Fibroblast of peridontal ligament (primary cell): ENCODE data around the gene DHRS4.
A peak's percentile ranks its signal among the peaks of the same experiment; 100 is the strongest.

Experiments
- DNase-seq: peaks from one replicate; pipeline ENCODE4 v3.0.0-alpha.2; 2010; ENCODE audit errors: extremely low read depth

Gene DHRS4

DNA sequence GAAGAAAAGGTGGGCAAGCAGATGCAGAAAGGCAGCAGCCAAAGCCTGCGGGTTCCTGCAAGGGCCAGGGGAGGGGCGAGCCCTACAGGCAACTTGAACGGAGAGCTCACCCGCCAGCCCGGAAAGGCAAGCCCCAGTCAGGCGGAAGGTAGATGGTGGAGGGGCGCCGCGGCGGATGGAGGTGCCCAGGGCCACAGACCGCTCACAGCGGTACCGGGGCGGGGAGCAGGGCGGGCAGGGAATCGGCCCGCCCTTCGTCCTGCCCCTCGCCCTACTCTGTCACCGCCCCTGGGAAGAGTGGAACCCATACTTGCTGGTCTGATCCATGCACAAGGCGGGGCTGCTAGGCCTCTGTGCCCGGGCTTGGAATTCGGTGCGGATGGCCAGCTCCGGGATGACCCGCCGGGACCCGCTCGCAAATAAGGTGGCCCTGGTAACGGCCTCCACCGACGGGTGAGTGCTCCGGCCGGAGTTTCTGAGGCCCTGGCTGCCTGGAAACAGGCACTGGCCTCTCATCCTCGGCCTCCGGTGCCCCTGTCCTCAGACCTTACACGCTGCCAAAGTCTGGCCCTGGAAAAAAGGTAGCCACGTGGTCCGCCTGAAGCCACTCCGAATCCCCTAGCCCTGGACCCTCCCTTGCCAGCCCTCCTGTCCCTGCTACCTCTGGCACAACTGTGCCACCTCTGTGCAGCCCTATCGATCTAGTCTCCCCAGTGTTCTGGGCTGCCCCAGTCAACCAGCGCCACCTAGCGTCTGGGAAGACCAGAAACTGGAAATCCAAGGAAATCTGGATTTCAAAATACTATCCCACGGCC is at the start of gene DHRS4:
Gene DHRS4 (plus strand): TSS at position 307 of the 815 bp plus-strand sequence. CDS start 19 bp downstream, at position 326.
- peak; percentile 78 for DNase-seq

DNA sequence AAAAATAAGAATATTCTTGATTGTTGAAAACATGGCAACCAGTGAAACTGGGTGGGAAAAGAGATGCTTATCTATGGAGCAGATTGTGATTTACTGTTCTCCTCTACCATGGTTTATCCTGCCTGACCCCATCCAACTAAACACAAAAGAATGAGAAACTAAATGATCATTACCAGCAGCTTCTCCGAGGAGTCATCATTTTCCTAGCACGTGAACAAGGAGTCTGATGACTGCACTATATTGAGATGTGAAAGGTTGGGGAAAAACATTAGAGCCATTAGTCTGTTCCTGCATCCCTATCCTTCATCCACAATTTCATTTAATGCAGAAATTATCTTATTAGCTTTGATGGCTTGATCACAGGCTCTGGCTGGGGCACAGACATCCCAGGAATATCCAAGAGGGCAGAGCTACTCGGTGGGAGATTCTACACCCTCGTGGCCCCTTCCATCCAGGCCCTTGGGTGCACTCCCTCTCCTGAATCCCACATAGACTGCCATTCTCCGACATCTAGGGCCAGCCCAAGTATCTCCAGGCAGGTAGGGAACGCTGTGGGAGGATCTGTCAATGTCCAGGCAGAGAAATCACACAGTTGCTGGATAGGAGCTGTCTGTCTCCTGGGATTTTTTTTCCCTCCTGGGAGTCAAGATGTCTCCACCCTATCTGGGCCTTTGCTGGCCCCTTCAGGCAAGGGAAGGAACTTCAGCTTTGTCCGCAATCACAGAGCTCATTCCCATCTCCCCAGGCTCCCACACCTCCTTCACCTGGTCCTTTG is 43.3 kb upstream of the DHRS4 start:
- peak; percentile 36 for DNase-seq

DNA sequence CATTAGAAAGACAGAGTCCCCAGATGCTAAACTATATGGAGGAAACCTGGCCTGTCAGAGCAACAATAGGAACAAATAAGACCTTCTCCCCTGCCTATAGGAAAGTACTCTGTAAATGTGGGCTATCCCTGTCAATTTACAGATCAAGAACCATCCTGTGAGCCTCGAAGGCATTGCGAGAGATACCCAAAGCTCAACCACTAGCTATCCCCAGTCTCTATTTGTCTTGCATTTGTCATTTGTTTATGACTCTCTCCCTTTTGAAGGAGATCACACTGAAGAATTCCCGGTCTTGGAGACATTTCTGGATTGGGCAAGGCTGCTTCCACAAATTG is 42.7 kb upstream of the DHRS4 start:
- DNase-seq: no peak

DNA sequence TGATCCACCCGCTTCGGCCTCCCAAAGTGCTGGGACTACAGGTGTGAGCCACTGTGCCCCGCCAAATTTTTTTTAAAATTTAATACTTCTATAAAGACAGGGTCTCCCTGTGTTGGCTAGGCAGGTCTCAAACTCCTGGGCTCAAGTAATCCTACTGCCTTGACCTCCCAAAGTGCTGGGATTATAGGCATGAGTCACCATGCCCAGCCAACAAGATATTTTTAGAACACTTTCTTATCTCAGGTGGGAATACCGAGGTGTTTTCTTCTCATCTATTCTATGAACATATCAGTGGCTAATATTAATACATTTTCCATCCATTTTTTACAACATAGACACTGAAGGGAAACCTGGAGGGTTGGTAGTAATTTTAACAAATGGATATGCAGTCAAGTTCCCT is 38.0 kb upstream of the DHRS4 start:
- no peak for DNase-seq

DNA sequence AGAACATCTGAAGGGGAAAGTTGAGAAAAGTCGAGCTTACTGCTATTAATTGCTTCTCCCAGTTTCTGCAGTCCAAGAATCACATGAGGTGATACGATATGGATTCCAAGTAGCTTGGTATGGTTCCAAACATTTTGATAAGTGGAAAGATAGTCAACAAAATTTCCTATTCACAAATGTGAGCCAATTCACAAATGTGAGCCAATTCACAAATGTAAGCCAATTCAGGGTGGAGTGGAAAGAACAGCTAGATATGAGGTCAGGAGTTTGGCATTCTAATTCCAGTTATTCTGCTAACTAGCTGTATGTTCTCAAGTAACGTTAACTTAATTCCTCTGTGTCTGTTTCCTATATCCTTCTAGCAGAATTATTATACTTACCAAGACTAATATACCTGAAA is 37.6 kb upstream of the DHRS4 start:
- DNase-seq: peak; percentile 11

DNA sequence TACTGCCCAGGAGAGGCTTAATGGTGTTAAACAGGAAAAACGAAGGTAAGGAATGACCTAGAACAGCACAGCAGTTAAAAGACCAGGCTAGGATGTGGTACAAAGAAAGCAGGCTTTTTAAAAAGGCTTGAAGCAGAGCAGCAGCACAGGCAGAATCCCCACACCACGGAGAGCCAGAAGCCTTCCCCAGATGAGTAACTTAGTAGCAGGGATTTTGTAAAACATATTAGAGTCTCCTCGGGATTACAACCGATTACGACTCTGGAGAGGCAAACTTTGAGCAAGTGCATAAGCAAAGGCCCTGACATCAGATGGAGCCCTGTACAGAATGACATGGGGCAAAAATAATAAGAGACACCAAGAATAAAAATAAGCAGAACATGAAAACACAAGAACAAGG is 37.1 kb upstream of the DHRS4 start:
- no peak for DNase-seq

DNA sequence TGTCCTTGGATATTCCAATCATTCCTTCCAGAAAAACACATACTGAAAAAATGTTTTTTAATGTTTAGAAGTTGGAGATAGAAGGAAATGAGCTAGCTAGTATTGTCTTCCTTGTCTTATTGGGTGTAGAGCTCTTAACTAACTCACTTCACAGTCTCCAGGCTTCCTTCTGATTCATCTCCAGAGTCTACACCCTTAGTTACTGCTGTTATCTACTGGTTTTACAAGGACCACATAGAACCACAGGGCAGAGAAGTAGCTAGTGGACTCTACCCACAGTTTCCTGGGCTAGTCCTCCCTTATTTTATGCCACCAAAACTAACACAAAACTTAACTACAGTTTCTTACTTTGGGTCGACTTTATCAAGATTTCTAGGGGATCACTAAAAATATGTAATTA is 31.0 kb upstream of the DHRS4 start:
- DNase-seq: no peak

DNA sequence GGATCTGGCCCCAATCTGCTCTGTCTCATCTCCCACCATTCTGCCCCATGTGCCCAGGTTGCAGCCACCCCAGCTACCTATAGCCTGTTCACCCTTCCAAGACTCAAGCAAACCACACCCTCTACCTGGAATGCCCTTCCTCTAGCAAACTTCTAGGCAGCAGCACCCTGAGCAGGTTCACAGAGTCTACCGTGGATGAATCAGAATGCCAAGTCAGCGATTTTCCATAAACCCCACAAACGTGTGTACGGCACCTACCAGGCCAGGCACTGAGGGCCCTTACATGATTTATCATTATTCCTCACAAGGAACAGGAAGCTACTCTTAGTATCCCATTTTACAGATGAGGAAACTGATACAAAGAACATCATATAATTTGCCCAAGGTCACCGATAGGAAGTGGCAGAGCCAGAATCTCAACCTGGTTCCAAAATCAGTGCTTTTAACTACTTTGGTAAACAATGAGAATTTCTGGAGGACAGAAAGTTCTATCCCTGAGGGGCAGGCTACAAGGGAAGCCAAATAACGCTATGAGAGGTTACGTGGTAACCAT is 28.0 kb upstream of the DHRS4 start:
- DNase-seq: no peak

DNA sequence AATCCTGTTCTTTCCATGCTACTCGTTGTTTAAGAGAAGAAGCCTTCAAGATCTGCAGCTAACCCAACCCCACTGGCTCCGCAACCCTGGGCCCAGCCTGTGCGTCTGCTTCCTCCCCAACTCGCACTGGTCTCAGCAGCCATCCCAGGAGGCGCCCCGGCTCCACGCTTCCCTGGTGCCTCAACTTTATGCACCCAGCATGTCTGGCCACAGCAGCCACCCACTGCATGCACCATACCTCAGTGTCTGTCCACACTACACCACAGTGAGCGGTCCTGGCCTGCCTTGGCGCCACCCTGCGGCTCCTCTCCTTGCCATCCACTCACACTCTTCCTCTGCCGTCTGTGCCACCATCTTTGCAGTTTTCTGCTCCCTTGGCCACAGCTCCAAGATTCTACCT is 27.0 kb upstream of the DHRS4 start:
- no peak for DNase-seq

DNA sequence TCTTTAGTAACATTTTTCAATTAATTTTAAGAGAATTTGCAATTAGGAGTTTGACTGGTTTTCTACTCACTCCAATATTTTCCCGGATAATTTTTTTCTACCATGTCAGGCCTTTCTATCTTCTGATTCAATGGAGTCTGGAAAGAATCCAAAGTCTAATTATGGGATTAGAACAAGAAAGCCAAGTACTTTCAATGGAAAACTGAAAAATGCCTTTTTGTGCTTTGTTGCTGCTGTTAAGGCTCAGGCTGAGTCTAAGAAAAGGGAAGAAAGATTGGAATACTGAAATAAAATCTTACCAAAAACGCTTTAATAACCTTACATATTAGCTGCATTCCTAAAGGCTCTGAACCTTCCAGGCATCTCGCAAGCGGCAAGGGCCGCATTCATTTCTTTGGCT is 24.4 kb upstream of the DHRS4 start:
- DNase-seq: no peak

DNA sequence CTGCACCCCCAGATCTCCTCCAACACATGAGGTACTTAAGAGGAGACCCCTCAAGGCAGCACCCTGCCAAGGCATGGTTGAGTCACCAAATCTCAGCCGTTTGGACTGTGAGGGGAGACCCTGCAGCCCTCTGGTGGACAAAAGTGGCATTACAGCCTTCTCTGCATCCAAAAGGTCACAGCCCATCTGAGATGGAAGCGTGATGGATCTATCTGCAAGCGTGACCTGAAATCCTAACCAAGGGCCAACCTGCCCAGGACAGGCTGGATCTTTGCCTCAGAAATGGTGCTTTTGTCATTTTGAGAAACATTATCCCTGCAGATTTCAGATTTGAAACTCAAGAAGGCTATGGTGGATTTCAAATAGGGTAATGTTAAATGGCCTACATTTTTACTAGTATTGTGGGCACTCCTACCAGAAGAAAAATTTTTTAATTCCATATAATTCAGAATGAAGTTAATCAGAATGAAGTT is 23.7 kb upstream of the DHRS4 start:
- DNase-seq: peak; percentile 73

DNA sequence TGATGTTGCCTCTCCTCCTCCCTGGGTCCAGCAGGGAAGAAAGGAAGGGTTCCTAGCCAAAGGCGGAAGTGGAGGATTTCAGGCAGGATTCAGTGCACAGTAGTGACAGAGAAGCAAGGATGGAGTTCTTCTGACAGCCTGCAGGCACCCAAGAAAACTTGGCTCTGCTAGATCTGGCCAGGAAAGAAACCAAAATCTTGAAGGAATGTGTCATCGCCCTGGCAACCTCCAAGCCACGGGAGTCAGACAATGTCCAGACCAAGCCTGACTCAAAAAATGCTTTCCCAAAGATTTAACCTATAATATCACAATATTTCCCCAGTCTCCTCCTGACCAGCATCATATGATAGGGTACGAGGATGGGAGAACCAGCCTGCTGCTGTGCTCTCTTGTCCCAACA is 22.8 kb upstream of the DHRS4 start:
- DNase-seq: peak; percentile 60

DNA sequence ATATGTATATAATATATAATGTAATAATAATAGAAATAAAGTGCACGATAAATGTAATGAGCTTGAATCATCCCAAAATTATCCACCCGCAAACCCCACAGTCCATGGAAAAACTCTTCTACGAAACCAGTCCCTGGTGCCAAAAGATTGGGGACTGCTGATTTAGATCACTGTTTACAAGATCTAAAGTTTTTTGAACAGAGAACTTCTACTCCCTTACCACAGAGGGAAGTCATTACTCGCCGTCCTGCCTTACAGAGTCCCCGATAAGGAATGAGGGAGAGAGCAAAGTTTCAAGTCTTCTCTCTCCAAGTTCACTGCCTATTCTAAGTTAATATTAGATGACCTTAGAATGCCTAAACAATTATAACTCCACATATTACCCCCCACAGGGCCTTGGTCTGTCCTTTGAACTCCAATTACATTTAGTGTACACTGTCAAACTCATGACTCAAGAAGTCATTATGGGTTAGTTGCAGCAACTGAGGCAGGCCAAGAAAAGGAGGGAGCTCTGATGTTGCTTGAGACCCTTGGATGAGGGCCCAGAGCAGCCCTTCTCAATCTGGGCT is 21.8 kb upstream of the DHRS4 start:
- DNase-seq: no peak

DNA sequence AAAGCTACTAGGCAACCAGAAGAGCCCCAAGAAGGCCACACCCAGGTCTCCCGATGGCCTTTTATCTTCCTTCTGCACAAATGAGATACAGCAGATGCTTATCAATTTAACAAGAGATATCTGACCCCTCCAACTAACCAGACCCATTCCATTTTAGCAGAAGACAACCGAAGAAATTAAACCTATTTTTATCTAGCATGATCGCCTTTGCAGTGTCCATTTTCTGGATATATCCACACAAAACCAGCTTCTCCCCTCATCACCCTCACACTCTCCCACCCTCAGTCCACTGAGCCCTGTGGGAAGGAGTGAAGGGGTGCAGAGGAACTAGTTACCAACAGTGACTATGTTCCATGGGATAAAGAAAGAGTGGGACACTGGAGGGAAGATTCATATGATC is 20.9 kb upstream of the DHRS4 start:
- no peak for DNase-seq

DNA sequence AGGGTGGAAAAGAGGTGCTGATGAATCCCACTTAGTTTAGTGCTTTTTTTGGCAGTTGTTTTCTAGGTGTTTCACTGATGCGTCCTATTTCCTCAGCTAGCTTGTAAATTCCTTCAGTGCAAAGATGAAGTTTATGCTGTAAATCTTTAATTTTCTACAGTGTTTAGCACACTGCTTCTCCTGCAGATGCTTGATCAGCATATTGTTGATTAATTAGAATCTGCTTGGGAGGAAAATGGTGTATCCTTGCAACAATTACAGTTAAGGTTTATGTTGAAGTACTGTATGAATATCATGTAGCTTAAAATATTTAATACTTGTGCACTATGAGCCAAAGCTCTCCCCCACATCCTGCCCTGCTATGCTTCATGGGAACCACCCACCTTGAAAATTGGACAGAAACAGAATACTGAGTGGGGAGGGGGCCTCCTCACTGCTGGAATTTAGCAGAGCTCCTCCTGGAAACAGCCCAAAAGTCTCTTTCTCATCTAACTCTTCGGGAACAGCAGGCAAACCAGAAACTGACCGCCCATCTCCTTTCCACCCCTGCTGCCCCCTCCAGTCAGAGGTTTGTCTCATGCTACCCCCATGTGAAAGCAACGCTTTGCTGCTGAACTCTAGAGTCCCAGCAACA is 20.3 kb upstream of the DHRS4 start:
- no peak for DNase-seq

DNA sequence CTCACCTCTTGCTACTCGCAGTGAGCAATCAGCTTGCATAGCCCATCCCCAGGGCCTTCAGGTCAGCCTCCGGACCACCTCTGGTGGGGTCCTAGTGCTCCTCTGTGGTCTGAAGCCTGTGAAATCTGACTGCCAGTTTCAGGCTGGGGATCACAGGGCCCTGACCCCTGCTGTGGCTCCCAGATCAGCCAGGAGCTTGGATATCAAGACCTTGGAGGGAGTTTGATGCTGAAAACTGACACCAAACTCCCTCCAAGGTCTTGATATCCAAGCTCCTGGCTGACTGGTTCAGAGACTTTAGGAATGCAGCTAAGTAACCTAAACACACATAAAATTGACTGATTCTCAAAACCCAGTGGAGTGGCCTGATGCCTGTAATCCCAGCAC is 19.8 kb upstream of the DHRS4 start:
- DNase-seq: no peak

DNA sequence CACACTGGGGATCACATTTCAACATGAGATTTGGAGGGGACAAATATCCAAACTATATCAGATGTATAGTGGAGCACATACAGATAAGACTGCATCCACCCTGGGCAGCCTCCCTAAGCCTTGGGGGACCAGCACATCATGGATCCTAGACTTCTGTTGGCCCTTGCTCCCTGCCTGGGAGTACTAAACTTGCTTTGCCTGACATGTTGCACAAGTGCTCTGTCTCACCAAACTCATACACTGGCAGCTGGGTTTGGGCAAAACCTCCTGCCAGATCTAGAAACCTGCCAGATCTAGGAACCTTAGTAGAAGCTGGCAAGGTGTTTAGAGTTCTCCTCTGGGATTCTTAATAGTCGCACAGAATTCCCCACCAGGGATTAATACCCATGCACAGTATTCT is 18.4 kb upstream of the DHRS4 start:
- DNase-seq: no peak

DNA sequence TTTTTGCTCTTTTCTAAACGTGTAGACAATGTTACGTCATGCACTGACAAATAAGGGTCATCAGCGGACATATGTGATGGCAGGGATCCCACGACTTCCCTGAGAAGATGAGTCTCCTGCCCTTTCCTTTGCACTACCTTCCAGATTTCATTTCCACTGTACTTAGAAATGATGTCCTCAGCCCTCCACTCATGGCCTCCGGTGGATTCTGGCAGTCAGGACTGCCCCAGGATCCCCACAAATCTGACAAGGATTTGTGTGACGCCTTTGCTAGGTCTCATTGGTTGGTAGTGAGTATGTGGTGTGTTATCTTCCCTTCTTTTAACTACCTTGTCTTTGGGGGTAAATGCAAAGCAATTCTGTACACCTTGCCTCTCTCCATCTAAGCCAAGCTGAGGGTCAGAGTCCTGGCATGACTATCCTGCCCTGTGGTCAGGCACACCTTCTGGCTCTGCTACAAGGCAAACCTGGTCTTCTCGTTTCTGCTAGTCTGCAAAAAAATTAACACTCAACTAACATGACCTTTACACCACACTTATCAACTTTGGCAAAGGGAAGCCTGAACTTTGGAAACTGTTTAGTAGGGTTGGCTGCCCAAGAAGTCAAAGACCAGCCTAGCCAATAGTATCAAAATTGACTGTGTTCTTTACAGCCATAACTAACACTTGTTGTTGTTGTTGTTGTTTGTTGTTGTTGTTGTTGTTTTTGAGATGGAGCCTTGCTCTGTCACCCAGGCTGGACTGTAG is 17.3 kb upstream of the DHRS4 start:
- DNase-seq: no peak

DNA sequence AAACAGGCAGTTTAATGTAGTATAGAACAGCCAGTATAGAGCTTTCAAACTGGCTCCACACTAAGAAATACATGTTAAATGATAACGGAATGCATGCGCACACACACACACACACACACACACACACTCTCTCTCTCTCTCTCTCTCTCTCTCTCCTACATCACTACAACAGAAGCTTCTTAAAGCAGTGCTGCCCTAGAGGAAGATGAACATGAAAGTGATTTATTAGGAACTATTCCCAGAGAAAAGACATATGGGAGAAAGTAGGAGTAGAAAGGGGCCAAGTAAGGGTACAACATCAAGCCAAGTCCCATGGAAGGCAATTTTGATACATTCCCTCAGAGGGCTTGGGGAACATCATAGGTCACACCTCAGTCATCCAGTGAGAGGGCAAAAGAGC is 16.4 kb upstream of the DHRS4 start:
- DNase-seq: no peak

DNA sequence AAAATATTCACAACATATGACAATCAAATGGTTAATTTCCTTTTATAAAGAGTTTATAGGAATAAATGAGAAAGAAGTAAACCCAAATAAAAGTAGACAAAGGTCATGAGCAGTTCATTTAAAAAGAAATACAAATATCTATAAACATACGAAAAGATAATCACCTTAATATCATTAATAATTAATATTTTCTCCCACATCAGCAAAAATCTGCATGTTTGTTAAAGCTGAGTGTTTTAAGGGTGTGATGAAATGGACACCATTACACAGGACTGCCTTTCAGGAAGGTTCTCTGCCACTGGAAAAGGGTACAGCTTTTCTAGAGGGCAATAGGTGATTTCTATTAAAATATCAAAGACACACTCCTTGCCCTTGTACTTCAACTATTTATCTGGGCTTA is 14.7 kb upstream of the DHRS4 start:
- no peak for DNase-seq

DNA sequence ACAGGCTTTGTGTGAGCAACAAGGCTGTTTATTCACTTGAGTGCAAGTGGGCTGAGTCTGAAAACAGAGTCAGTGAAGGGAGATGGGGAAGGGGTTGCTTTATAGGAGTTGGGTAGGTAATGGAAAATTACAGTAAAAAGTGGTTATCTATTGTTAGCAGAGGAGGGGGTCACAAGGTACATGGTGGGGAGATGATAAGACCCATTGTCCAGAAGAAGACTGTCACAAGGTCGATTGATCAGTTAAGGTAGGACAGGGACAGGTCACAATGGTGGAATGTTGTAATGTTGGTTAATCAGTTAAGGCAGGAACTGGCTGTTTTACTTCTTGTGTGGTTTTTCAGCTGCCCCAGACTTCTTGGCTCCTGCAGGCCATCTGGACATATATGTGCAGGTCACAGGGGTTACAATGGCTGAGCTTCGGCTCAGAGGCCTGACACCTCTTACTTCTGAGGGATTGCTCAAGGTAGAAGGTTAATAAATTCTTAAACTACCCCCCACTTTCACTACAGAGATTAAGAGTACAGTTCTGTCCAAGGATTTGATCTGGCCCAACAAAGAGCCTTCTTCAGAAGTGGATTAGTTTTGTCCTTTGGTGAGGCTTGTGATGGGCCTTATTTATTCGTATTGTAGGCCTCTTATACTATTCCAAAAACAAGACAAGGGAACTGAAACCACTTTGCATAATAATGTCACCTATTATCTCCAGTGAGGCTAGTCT is 13.8 kb upstream of the DHRS4 start:
- no peak for DNase-seq
